Central memory CD4-positive, alpha-beta T cell (primary cell): Measurements from ENCODE around the gene MAPT.

ENCODE experiments used
- DNase-seq: peaks from one replicate; pipeline ENCODE4 v3.0.0; 2022

Gene MAPT

DNA sequence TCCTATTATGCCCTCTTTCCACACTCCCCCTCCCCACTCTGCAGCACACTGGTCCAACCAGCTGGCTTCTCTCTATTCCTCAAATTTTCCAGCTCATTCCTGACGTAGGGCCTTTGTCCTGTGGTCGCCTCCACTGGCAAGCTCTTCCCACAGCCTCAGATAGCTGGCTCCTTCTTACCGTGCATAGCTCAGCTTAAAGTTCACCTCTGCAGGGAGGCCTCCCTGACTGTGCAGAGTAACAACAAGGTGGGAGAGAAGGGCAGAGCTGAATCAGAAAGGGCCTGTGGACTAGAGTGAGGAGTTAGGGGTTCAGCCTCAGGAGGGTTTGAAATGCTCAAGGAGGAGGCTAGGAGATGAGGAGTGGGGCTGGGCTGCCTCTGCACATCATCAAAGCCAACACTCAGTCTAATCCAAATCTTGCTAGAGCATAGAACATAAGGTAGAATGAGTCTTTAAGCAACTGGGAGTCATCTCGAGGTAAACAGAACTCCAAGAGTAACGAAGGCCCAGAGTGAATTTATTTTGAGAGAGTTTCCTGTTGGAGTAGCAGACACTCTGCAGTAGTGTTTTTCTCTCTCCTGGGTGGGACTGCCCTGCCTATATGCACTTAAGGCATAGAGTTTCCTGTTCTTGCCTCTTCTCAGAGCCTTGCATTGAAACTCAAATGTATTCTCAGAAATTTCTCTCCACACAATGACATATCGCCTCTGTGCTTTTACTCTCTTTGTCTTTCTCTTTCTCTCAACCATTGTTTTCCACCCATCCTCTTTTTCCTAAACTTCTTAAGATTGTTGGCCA is 30.3 kb upstream of the MAPT start:
- DNase-seq, result no peak

DNA sequence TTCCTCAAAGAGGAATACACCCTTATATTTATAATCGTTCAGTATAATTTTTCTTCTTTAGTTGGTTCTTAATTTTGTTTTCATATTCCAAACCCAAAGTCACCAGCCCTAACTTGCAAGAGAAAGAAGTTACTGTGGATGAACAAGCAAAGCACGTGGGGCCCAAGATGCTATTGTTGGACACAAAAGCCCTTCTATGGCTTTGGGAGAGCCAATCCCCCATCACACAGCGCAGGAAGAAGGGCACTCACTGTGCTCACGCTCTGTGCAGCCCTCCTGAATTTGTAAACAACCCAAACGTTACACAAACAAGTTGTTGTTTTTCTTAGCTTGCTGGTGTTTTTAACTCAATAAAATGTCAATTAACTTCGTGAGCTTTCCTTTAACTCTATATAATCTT is 27.2 kb upstream of the MAPT start:
- no peak for DNase-seq

GRCh38 chr17:45867702-45868101 is 26.7 kb upstream of the MAPT start:
- DNase-seq, result no peak

DNA sequence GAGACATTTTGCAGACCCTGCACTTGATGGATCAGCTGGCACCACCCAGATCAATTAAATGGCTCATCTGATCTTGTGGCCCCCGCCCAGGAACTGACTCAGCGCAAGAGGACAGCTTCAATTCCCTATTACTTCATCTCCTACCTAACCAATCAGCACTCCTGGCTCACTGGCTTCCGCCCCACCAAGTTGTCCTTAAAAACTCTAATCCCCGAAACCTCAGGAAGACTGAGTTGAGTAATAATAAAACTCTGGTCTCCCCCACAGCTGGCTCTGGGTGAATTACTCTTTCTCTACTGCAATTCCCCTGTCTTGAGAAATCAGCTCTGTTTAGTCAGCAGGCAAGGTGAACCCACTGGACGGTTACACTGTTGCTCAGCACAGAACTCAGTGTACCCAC is 26.1 kb upstream of the MAPT start:
- DNase-seq, result no peak

- DNase-seq, result no peak
These were observed 24.5 kb upstream of the MAPT start for GRCh38 chr17:45869676-45870341.

- DNase-seq, result no peak
These were observed 23.9 kb upstream of the MAPT start for GRCh38 chr17:45870342-45870974.

DNA sequence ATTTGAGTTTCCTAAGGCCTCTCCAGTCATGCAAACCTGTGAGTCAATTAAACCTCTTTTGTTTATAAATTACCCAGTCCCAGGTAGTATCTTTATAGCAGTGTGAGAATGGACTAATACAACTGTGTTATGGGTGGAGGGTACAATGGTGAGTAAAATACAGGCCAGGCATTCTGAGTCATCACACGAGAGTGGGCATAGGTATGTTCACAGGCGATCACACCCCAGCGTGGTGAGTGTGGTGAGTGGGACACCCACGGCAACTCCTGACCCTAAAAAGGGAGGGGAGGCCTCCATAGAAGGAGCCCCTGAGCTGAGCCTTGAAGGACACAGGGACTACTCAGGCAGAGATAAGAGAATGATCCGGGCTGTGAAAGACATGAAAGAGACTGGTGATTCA is 22.6 kb upstream of the MAPT start:
- DNase-seq, result no peak

DNA sequence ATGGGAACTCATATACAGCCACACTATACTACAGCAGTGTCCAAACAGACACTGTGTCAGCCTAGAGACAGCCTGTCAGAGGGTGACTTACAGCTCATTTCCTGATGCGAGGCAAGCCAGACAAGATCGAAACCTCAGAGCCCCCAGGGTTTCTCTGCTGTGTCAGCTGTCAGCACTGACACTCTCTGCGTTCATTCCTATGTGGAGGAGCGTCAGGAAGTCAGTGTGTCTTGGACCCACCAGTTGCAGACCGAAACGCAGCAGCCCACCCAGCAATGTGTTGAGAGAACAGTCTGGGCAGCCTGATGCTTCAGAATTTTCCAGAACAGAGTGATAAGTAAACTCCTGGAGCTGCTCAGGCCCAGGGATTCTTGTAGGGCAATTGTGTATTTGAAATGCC is 20.6 kb upstream of the MAPT start:
- peak; percentile 18 for DNase-seq

DNA sequence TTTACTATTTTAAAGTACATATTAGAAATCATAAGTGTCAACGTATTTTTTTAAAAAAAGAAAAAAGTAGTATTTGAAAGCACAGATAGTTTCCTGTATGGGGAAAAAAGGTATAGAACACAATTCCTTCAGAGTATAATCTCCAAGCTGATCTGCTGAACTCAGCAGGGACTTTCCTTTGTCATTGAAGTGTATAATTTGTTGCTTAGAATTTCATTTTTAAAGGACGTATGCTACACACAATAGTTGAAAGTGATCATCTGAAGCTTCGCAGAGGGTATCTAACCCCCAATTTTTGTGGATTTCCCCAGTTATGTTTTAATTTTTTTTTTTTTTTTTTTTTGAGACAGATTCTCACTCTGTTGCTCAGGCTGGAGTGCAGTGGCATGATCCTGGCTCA is 20.2 kb upstream of the MAPT start:
- DNase-seq, result peak; percentile 28

DNA sequence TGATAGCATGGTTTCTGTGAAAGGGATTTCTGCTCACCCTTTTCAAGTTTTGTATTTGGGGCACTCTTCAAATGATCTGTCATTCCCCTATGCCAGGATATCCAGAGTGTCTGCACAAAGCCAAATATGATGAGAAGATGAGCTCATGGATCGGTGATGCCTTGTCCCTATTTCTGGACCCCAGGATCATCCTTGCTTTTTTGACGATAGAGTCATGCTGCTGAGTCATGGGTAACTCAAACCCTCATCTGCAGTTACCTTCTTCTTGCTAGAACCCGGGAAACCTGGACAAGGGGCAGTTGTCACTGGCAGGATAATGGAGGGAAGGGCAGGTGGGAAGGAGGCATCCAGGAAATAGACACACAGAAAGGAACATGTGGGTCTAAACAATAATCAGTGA is 17.8 kb upstream of the MAPT start:
- no peak for DNase-seq

GRCh38 chr17:45877467-45877866 is 16.9 kb upstream of the MAPT start:
- DNase-seq, result no peak

- no peak for DNase-seq
These were observed 11.3 kb upstream of the MAPT start for GRCh38 chr17:45883063-45883462.

DNA sequence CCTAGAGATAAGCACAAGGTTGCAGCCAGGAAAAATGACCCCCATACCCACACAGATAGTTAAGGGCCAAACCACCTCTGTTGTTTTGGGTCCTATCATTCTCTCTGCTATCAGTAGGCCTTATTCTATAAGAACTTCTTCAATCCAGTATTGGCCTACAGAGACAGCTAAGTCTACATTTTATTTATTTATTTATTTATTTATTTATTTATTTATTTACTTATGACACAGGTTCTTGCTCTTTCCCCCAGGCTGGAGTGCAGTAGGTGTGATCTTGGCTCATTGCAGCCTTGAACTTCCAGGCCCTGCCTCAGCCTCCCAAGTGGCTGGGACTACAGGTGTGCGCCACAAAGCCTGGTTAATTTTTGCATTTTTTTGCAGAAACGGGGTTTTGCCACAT is 7.5 kb upstream of the MAPT start:
- no peak for DNase-seq

DNA sequence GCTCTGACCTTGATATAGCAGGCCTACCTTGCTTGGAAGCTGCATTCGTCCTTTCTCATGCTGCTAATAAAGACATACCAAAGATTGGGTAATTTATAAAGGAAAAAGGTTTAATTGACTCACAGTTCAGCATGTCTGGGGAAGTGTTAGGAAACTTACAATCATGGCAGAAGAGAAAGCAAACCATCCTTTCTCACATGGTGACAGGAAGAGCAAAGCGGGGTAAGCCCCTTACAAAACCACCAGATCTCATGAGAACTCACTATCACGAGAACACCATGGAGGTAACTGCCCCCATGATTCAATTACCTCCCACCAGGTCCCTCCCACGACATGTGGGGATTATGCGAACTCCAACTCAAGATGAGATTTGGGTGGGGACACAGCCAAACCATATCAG is 6.0 kb upstream of the MAPT start:
- DNase-seq, result no peak

DNA sequence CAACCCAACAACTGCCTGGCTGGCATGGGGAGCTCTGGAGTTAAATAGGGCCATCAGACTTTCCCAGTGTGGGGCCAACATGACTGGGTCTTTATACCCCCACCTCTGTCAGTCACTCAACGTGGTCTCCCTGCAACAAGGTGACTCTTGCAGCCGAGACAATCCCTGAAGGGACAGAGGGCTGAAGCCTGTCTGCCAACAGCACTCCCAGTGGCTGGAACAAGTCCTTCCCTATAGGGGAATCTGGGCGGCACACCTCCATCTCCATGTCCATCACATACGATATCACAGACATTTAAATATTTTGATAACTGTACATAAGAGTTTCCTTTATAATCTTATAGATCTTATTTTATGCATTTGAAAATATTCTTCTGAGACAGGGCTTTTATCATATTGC is 4.8 kb upstream of the MAPT start:
- DNase-seq, result no peak

- no peak for DNase-seq
These were observed 681 bp upstream of the MAPT start for GRCh38 chr17:45893725-45894021.

DNA sequence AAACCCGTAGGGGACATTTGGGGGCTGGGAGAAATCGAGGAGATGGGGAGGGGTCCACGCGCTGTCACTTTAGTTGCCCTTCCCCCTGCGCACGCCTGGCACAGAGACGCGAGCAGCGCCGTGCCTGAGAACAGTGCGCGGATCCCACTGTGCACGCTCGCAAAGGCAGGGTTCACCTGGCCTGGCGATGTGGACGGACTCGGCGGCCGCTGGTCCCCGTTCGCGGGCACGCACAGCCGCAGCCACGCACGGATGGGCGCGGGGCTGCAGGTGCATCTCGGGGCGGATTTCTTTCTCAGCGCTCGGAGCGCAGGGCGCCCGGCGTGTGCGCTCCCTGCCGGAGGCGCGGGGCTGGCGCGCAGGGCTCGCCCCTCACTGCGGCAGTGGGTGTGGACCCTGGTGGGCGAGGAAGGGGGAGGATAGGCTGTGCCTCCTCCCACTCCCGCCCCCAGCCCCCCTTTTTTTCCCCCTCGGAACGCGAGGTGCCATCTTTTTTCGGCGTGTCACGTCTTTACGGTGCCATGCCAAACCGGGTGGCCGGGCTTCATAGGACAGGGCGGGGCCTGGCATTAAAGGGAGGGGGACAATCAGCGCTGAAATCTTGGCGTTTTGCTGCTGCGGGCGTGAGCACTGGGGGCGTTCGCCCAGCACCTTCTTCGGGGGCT is 1.1 kb downstream of the MAPT start:
- DNase-seq, result peak; percentile 16

DNA sequence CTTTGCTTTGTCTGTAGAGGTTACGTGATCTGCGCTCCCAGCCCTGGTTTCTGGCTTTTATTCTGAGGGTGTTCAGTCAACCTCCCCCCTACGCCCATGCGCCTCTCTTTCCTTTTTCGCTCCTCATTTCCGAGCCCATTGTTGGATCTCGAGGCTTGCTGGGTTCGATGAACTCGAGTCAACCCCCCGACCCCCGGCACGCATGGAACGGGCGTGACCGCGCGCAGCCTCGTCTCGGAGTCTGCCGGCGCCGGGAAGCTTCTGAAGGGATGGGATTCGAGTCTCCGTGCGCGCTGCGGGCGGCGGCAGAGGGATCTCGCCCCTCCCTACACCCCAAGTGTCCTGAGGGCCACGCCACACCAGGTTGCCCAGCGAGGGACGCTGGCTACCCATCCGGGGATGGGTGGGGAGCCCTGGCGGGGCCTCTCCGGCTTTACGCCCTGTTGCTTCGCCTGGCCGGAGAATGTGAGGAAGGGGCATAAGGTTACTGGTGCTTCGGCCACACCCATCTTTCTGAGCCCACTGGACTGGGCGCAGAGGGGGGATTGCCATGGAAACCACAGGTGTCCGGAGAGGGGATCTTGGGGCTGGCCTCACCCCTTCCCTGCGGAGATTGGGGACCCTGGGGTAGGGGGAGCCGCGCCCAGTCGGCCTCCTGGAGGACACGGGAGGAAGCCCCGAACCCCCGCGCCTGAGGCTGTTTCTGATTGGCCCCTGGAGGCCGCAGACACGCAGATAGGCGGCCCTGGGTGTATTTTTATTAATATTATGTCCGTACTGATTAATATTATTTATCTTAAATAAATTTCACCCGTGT is 1.8 kb downstream of the MAPT start:
- DNase-seq, result no peak

DNA sequence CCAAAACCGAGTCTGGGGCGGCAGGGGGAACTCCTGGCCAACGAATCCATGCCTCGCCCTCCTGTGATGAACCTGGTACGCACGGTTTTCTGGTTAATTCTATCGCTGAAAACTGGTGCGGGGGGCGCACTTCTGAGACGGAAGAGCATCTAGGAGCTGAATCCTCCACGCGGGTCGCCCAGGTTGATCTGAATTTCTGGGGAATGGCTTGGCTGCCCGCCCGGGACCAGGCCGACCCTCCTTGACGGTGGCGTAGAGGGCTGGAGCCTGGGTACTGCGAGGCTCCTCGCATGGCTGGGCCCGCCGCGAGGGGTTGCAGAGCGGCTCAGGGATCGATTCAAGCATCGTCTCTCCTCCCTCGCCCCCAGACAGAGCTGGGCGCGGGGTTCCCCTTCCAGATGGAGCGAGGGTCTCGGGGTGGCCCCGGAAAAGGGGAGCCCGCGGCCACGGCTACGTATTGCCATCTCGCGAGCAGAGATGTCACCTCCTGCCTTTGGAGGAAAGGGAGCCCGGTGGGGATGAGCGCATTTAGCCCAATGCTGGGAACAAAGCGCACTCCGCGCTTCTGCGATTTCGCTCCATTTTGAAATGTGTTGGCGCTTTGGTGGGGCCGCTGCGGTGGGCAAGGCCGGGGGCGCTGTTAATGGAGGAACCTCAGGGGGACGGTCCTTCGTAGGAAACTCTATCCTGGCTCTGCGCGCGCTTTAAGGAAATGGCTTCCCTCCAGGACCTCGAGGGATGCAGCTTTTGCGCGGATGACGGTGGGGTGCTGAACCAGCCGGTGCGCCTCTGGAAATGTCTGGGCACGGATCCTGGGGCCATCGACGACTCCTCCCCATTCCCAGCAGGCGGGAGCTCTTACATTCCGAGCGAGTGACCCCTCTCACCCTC is 2.7 kb downstream of the MAPT start:
- DNase-seq, result no peak

DNA sequence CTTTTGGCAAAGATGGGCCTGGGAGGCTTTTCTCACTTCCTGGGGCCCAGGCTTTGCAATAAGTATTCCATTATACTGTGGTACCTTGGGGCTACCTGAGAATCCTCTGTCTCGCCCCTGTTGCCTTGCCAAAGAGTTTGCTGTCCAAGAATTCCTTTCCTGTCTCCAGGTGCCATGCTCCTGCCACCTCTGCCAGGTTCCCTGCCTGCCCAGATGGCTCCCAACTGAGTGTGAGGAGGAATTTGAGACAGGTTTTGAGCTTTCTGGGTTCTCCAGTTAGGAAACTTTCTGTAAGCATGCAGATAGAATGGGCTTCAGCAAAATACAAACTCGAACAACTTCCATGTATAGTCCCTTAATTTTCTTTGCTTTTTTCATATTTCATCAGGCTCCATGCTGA is 5.8 kb downstream of the MAPT start:
- DNase-seq, result no peak

DNA sequence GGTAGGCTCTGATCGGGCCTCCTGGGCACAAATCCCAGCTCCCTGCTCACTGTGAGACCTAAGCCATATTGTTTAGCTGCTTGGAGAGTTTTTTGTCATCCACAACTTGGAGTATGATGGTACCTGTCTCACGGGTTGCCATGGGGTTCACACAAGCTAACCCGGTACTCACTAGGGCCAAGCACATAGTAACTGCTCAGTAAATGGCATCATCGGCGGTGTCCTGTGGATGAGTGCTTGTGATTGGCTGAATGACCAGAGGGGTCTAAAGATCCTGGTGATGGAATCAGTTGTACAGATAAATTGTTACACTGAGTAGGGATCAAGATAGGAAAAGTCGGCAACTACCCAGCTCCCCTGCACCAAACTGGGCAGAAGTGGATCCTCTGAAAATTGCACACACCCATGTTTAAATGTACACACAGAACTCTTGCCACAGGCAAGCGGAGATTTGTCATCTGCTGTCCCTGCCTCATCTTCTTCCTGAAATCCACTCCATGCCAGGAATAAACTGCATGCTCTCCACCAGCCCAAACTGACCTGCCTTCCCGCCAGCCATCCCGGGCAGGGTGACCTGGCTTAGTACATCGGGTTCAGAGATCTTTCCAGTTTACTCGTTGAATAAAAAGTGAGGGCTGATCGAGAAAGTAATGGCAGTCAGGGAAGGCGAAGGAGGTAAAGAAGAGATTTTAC is 6.5 kb downstream of the MAPT start:
- DNase-seq, result no peak
